Vagina (tissue), 2 donors: ENCODE data around the gene SNX17.

Experiments
- POLR2A ChIP-seq, 2 donors: fragments of 450-650 bp; IDR thresholded peaks; one replicate each; pipeline ENCODE4 v1.6.1; 2017; ENCODE audit warnings: antibody characterized with exemption in 2 of 2, mild to moderate bottlenecking in 2 of 2, moderate library complexity in 2 of 2
- TF ChIP-seq, protein P1 (sequence below), 3 experiments: fragments of 450-650 bp in 2 of 3; fragments of 200-600 bp in 1 of 3; sonication (generic) in 1 of 3; IDR thresholded peaks; one replicate each; pipeline ENCODE4 v1.5.1; 2017 to 2019; ENCODE audit warnings: antibody characterized with exemption in 3 of 3, mild to moderate bottlenecking in 2 of 3, moderate library complexity in 2 of 3

DNA sequence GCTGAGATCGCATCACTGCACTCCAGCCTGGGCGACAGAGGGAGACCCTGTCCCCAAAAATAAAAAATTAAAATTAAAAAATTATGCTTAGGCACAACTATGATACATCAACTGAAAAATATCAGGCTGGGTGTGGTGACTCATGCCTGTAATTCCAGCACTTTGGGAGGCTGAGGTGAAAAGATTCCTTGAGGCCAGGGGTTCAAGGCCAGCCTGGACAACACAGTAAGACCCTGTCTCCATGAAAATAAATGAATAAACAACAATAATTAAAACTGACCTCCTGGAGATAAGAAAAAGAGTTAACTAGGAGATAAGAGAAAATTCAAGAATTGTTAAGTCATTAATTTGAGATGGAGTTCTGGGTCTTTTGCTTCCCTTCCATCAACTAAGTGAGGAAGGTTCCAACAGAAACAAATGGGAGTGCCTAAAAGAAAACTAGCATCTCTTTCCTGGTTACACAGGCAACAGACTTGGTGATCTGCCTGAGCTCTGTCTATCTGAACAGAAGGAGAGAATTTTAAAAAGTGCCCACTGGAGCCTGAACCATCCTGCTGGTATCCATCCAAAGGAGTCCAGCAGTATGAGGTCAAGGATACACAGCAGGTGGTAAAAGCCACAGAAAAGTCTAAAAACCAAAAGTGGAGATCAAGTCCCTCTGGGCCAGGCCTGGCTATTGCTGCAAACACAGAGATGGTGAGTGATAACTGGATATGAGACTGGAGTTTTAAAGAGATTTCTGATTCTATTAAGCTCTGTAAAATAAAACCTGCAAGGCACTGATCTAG, 30.1 kb downstream of the SNX17 start:
- TF ChIP-seq, protein P1, sequence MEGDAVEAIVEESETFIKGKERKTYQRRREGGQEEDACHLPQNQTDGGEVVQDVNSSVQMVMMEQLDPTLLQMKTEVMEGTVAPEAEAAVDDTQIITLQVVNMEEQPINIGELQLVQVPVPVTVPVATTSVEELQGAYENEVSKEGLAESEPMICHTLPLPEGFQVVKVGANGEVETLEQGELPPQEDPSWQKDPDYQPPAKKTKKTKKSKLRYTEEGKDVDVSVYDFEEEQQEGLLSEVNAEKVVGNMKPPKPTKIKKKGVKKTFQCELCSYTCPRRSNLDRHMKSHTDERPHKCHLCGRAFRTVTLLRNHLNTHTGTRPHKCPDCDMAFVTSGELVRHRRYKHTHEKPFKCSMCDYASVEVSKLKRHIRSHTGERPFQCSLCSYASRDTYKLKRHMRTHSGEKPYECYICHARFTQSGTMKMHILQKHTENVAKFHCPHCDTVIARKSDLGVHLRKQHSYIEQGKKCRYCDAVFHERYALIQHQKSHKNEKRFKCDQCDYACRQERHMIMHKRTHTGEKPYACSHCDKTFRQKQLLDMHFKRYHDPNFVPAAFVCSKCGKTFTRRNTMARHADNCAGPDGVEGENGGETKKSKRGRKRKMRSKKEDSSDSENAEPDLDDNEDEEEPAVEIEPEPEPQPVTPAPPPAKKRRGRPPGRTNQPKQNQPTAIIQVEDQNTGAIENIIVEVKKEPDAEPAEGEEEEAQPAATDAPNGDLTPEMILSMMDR (IDR thresholded peaks at IDR 0.05) = no peak
- TF ChIP-seq POLR2A (IDR thresholded peaks at IDR 0.05) = no peak
